Duodenal mucosa (tissue), 2 donors: ENCODE results near the gene ENDOD1.
"Not testable (repeated sequence)": the region's sequence is repeated elsewhere in the genome, so short reads cannot be mapped to it uniquely, and the experiment has no call there.

Experiments
- H3K27ac ChIP-seq: one replicate; pipeline ENCODE4 v1.7.0; 2013; ENCODE audit warnings: low read depth, low read length
- H3K27me3 ChIP-seq, 2 donors: one replicate each; pipeline ENCODE4 v1.7.0; 2013; ENCODE audit warnings: low read length in 2 of 2, control low read depth in 1 of 2; ENCODE audit not compliant: insufficient read depth in 2 of 2, control insufficient read depth in 1 of 2
- H3K36me3 ChIP-seq, 2 donors: one replicate each; pipeline ENCODE4 v1.7.0; 2013; ENCODE audit warnings: low read length in 2 of 2, control low read depth in 1 of 2; ENCODE audit not compliant: insufficient read depth in 2 of 2, control insufficient read depth in 1 of 2
- H3K4me1 ChIP-seq, 2 donors: one replicate each; pipeline ENCODE4 v1.7.0; 2013; ENCODE audit warnings: low read length in 2 of 2, control low read depth in 1 of 2; ENCODE audit not compliant: insufficient read depth in 2 of 2, control insufficient read depth in 1 of 2
- H3K4me3 ChIP-seq, 2 donors: one replicate each; pipeline ENCODE4 v1.7.0; 2013; ENCODE audit warnings: low read length in 2 of 2, low read depth in 1 of 2
- H3K9ac ChIP-seq, 2 donors: one replicate each; pipeline ENCODE4 v1.7.0; 2013; ENCODE audit warnings: low read length in 2 of 2, low read depth in 1 of 2
- H3K9me3 ChIP-seq, 2 donors: one replicate each; pipeline ENCODE4 v1.7.0; 2013; ENCODE audit warnings: low read length in 2 of 2, control low read depth in 1 of 2; ENCODE audit not compliant: control insufficient read depth in 1 of 2

ENDOD1 gene

GRCh38 chr11:95136747-95137146 lies 47.1 kb downstream of the ENDOD1 start:
- H3K27ac ChIP-seq, H3K9ac ChIP-seq, H3K36me3 ChIP-seq, H3K4me1 ChIP-seq, H3K4me3 ChIP-seq, H3K27me3 ChIP-seq, H3K9me3 ChIP-seq: not testable (repeated sequence)

- H3K4me1 ChIP-seq = no peaks in the 10 kb centered on the region
- no peak overlapping the region for H3K9ac ChIP-seq
- no peaks in the 10 kb centered on the region for H3K36me3 ChIP-seq
- H3K27me3 ChIP-seq = peaks cover 0 to 5% of the 10 kb centered on the region in 2 donors
- no peaks in the 10 kb centered on the region for H3K9me3 ChIP-seq
- H3K27ac ChIP-seq = no peak overlapping the region
- H3K4me3 ChIP-seq = no peak overlapping the region
Measured at GRCh38 chr11:95137299-95137698, 47.7 kb downstream of the ENDOD1 start.

- Histone ChIP-seq H3K4me3 (no peak overlapping the region), H3K27me3 (peaks cover 0 to 5% of the 10 kb centered on the region in 2 donors), H3K9me3 (no peaks in the 10 kb centered on the region), H3K4me1 (no peaks in the 10 kb centered on the region), H3K9ac (no peak overlapping the region), H3K36me3 (no peaks in the 10 kb centered on the region), H3K27ac (no peak overlapping the region)
Measured at GRCh38 chr11:95138448-95138847, 48.8 kb downstream of the ENDOD1 start.

- H3K4me3 ChIP-seq = no peak overlapping the region
- H3K9me3 ChIP-seq = no peaks in the 10 kb centered on the region
- no peaks in the 10 kb centered on the region for H3K4me1 ChIP-seq
- H3K27ac ChIP-seq = no peak overlapping the region
- H3K27me3 ChIP-seq = peaks cover 0 to 9% of the 10 kb centered on the region in 2 donors
- H3K36me3 ChIP-seq = no peaks in the 10 kb centered on the region
- H3K9ac ChIP-seq = no peak overlapping the region
Measured at GRCh38 chr11:95140397-95141033, 50.9 kb downstream of the ENDOD1 start.

GRCh38 chr11:95142431-95142830 lies 52.8 kb downstream of the ENDOD1 start:
- Histone ChIP-seq H3K27me3 (peaks cover 0 to 11% of the 10 kb centered on the region in 2 donors), H3K27ac (no peak overlapping the region), H3K4me1 (peaks cover 3 to 7% of the 10 kb centered on the region in 2 donors), H3K9ac (no peak overlapping the region), H3K4me3 (no peak overlapping the region), H3K9me3 (no peaks in the 10 kb centered on the region), H3K36me3 (no peaks in the 10 kb centered on the region)

GRCh38 chr11:95143106-95143681 lies 53.5 kb downstream of the ENDOD1 start:
- peaks cover 0 to 11% of the 10 kb centered on the region in 2 donors for H3K27me3 ChIP-seq
- no peak overlapping the region for H3K4me3 ChIP-seq
- H3K9me3 ChIP-seq = no peaks in the 10 kb centered on the region
- no peak overlapping the region for H3K27ac ChIP-seq
- peaks cover 3 to 11% of the 10 kb centered on the region in 2 donors for H3K4me1 ChIP-seq
- H3K9ac ChIP-seq = no peak overlapping the region
- no peaks in the 10 kb centered on the region for H3K36me3 ChIP-seq

- Histone ChIP-seq H3K4me3 (no peak overlapping the region), H3K9ac (no peak overlapping the region), H3K36me3 (no peaks in the 10 kb centered on the region), H3K9me3 (no peaks in the 10 kb centered on the region), H3K27me3 (peaks cover 0 to 11% of the 10 kb centered on the region in 2 donors), H3K27ac (no peak overlapping the region), H3K4me1 (peaks cover 9 to 12% of the 10 kb centered on the region in 2 donors)
Measured at GRCh38 chr11:95144313-95145235, 54.9 kb downstream of the ENDOD1 start.

- peaks cover 0 to 5% of the 10 kb centered on the region in 2 donors for H3K27me3 ChIP-seq
- H3K4me3 ChIP-seq = no peak overlapping the region
- no peak overlapping the region for H3K27ac ChIP-seq
- peaks cover 16 to 18% of the 10 kb centered on the region in 2 donors for H3K4me1 ChIP-seq
- H3K36me3 ChIP-seq = no peaks in the 10 kb centered on the region
- H3K9ac ChIP-seq = no peak overlapping the region
- H3K9me3 ChIP-seq = no peaks in the 10 kb centered on the region
Measured at GRCh38 chr11:95145430-95146060, 55.9 kb downstream of the ENDOD1 start.

GRCh38 chr11:95147364-95147905 lies 57.8 kb downstream of the ENDOD1 start:
- H3K9ac ChIP-seq = no peak overlapping the region

More at GRCh38 chr11:95147364-95147905, 57.8 kb downstream of the ENDOD1 start:
- no peak overlapping the region for H3K27ac ChIP-seq
- no peak overlapping the region for H3K4me3 ChIP-seq
- H3K27me3 ChIP-seq = peaks cover 0 to 5% of the 10 kb centered on the region in 2 donors
- no peaks in the 10 kb centered on the region for H3K9me3 ChIP-seq
- peaks cover 22 to 23% of the 10 kb centered on the region in 2 donors for H3K4me1 ChIP-seq
- H3K36me3 ChIP-seq = no peaks in the 10 kb centered on the region
